ENCODE measurements around the gene TUT4. TPM values are rescaled to one million over a fixed set of nuclear protein-coding genes. Genes with fewer than 3 reads are reported as not detected.

TUT4 gene
- polyA plus RNA-seq, 1 donor from 2014 or later: 84.1 TPM

- Histone ChIP-seq H3K9me2 (ENCODE audit: insufficient read depth, low read length) (no peaks in the 10 kb centered on the region), H3F3A (ENCODE audit: insufficient read depth, low read length, poor library complexity, severe bottlenecking) (no peaks in the 10 kb centered on the region), H3K4me2 (ENCODE audit: low read length) (no peak overlapping the region), H3K79me2 (replicated peaks; ENCODE audit: insufficient read depth, low read length) (no peaks in the 10 kb centered on the region), H2AFZ (ENCODE audit: low read depth, low read length) (no peak overlapping the region), H3K36me3 (ENCODE audit: insufficient read depth, low read length) (no peaks in the 10 kb centered on the region), H3K27me3 (ENCODE audit: insufficient read depth, low read depth, low read length) (no peaks in the 10 kb centered on the region), H3K4me3 (ENCODE audit: low read length) (no peak overlapping the region), H4K20me1 (ENCODE audit: insufficient read depth) (no peaks in the 10 kb centered on the region), H3K27ac (ENCODE audit: low read length) (no peak overlapping the region), H3K9me3 (ENCODE audit: low read length) (no peaks in the 10 kb centered on the region), H3K9ac (ENCODE audit: low read length) (no peak overlapping the region)
- TF ChIP-seq RAD21 (conservative IDR thresholded peaks at IDR 0.05) (no peak), MXI1 (conservative IDR thresholded peaks at IDR 0.05; ENCODE audit: poor library complexity, severe bottlenecking) (no peak), POLR2AphosphoS5 (IDR thresholded peaks at IDR 0.05) (no peak)
These were observed 97.2 kb downstream of the TUT4 start for GRCh38 chr1:52455686-52456085.

- Histone ChIP-seq H3K4me2 (ENCODE audit: low read length) (no peak overlapping the region), H2AFZ (ENCODE audit: low read depth, low read length) (no peak overlapping the region), H3K27me3 (ENCODE audit: insufficient read depth, low read depth, low read length) (no peaks in the 10 kb centered on the region), H3K9ac (ENCODE audit: low read length) (no peak overlapping the region), H3K9me3 (ENCODE audit: low read length) (no peaks in the 10 kb centered on the region), H3K4me3 (ENCODE audit: low read length) (no peak overlapping the region), H3K9me2 (ENCODE audit: insufficient read depth, low read length) (no peaks in the 10 kb centered on the region), H4K20me1 (ENCODE audit: insufficient read depth) (no peaks in the 10 kb centered on the region), H3K36me3 (ENCODE audit: insufficient read depth, low read length) (no peaks in the 10 kb centered on the region), H3K27ac (ENCODE audit: low read length) (no peak overlapping the region), H3K79me2 (replicated peaks; ENCODE audit: insufficient read depth, low read length) (no peaks in the 10 kb centered on the region), H3F3A (ENCODE audit: insufficient read depth, low read length, poor library complexity, severe bottlenecking) (no peaks in the 10 kb centered on the region)
- TF ChIP-seq, protein P1, sequence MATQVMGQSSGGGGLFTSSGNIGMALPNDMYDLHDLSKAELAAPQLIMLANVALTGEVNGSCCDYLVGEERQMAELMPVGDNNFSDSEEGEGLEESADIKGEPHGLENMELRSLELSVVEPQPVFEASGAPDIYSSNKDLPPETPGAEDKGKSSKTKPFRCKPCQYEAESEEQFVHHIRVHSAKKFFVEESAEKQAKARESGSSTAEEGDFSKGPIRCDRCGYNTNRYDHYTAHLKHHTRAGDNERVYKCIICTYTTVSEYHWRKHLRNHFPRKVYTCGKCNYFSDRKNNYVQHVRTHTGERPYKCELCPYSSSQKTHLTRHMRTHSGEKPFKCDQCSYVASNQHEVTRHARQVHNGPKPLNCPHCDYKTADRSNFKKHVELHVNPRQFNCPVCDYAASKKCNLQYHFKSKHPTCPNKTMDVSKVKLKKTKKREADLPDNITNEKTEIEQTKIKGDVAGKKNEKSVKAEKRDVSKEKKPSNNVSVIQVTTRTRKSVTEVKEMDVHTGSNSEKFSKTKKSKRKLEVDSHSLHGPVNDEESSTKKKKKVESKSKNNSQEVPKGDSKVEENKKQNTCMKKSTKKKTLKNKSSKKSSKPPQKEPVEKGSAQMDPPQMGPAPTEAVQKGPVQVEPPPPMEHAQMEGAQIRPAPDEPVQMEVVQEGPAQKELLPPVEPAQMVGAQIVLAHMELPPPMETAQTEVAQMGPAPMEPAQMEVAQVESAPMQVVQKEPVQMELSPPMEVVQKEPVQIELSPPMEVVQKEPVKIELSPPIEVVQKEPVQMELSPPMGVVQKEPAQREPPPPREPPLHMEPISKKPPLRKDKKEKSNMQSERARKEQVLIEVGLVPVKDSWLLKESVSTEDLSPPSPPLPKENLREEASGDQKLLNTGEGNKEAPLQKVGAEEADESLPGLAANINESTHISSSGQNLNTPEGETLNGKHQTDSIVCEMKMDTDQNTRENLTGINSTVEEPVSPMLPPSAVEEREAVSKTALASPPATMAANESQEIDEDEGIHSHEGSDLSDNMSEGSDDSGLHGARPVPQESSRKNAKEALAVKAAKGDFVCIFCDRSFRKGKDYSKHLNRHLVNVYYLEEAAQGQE (IDR thresholded peaks at IDR 0.05; ENCODE audit: borderline replicate concordance): no peak
- no peak for TF ChIP-seq RAD21 (conservative IDR thresholded peaks at IDR 0.05)
- no peak for TF ChIP-seq TAF1 (IDR thresholded peaks at IDR 0.05; ENCODE audit: low read depth)
- TF ChIP-seq, protein P2, sequence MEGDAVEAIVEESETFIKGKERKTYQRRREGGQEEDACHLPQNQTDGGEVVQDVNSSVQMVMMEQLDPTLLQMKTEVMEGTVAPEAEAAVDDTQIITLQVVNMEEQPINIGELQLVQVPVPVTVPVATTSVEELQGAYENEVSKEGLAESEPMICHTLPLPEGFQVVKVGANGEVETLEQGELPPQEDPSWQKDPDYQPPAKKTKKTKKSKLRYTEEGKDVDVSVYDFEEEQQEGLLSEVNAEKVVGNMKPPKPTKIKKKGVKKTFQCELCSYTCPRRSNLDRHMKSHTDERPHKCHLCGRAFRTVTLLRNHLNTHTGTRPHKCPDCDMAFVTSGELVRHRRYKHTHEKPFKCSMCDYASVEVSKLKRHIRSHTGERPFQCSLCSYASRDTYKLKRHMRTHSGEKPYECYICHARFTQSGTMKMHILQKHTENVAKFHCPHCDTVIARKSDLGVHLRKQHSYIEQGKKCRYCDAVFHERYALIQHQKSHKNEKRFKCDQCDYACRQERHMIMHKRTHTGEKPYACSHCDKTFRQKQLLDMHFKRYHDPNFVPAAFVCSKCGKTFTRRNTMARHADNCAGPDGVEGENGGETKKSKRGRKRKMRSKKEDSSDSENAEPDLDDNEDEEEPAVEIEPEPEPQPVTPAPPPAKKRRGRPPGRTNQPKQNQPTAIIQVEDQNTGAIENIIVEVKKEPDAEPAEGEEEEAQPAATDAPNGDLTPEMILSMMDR (IDR thresholded peaks at IDR 0.05; ENCODE audit: poor library complexity, severe bottlenecking): no peak
- no peak for TF ChIP-seq SMC3 (conservative IDR thresholded peaks at IDR 0.05; ENCODE audit: poor library complexity)
- no peak for TF ChIP-seq MXI1 (conservative IDR thresholded peaks at IDR 0.05; ENCODE audit: poor library complexity, severe bottlenecking)
- no peak for TF ChIP-seq POLR2AphosphoS5 (IDR thresholded peaks at IDR 0.05)
- no peak for TF ChIP-seq EP300 (conservative IDR thresholded peaks at IDR 0.05; ENCODE audit: poor library complexity, severe bottlenecking)
- TF ChIP-seq EZH2 (IDR thresholded peaks at IDR 0.05; ENCODE audit: borderline replicate concordance, insufficient read depth, low read length, poor library complexity, severe bottlenecking): no peak
These were observed 98.1 kb downstream of the TUT4 start for GRCh38 chr1:52454779-52455178.

GRCh38 chr1:52454127-52454526 is 98.8 kb downstream of the TUT4 start:
- Histone ChIP-seq H3K27me3 (ENCODE audit: insufficient read depth, low read depth, low read length) (no peaks in the 10 kb centered on the region), H3F3A (ENCODE audit: insufficient read depth, low read length, poor library complexity, severe bottlenecking) (no peaks in the 10 kb centered on the region), H4K20me1 (ENCODE audit: insufficient read depth) (no peaks in the 10 kb centered on the region), H3K4me2 (ENCODE audit: low read length) (no peak overlapping the region), H3K36me3 (ENCODE audit: insufficient read depth, low read length) (no peaks in the 10 kb centered on the region), H3K79me2 (replicated peaks; ENCODE audit: insufficient read depth, low read length) (no peaks in the 10 kb centered on the region), H3K9ac (ENCODE audit: low read length) (no peak overlapping the region), H2AFZ (ENCODE audit: low read depth, low read length) (no peak overlapping the region), H3K9me3 (ENCODE audit: low read length) (no peaks in the 10 kb centered on the region), H3K9me2 (ENCODE audit: insufficient read depth, low read length) (no peaks in the 10 kb centered on the region), H3K27ac (ENCODE audit: low read length) (no peak overlapping the region), H3K4me3 (ENCODE audit: low read length) (no peak overlapping the region)
- TF ChIP-seq, protein P2 (IDR thresholded peaks at IDR 0.05; ENCODE audit: poor library complexity, severe bottlenecking): no peak
- TF ChIP-seq TAF1 (IDR thresholded peaks at IDR 0.05; ENCODE audit: low read depth) (no peak), POLR2AphosphoS5 (IDR thresholded peaks at IDR 0.05) (no peak), EZH2 (IDR thresholded peaks at IDR 0.05; ENCODE audit: borderline replicate concordance, insufficient read depth, low read length, poor library complexity, severe bottlenecking) (no peak), SMC3 (conservative IDR thresholded peaks at IDR 0.05; ENCODE audit: poor library complexity) (no peak), RAD21 (conservative IDR thresholded peaks at IDR 0.05) (no peak), MXI1 (conservative IDR thresholded peaks at IDR 0.05; ENCODE audit: poor library complexity, severe bottlenecking) (no peak), EP300 (conservative IDR thresholded peaks at IDR 0.05; ENCODE audit: poor library complexity, severe bottlenecking) (no peak)
- TF ChIP-seq, protein P1 (IDR thresholded peaks at IDR 0.05; ENCODE audit: borderline replicate concordance): no peak
